Mucosa of gallbladder (tissue), 1 donor: ENCODE measurements around the gene ODF2L. TPM values are rescaled to one million over a fixed set of nuclear protein-coding genes. Genes with fewer than 3 reads are reported as not detected.
"Not testable (repeated sequence)": the region's sequence is repeated elsewhere in the genome, so short reads cannot be mapped to it uniquely, and the experiment has no call there.

ENCODE experiments used
- DNase-seq: peaks from one replicate; pipeline ENCODE4 v3.0.0-alpha.2; 2020; ENCODE audit warnings: low spot score
- total RNA-seq: library from RNA; stranded (reverse); gene quantifications from one replicate; pipeline ENCODE4 v1.2.1, GENCODE V29; 2021
- donor health status: DM: no; HTN: no; CAD: no.

The ODF2L gene
- total RNA-seq, 1 donor from 2014 or later, result 28.3 TPM

GRCh38 chr1:86387916-86388627 lies 8.1 kb downstream of the ODF2L start:
- no peak for DNase-seq

- no peak for DNase-seq
These were observed 13.2 kb downstream of the ODF2L start for GRCh38 chr1:86382878-86383277.

- DNase-seq, result no peak
These were observed 14.9 kb downstream of the ODF2L start for GRCh38 chr1:86381223-86381622.

GRCh38 chr1:86380257-86380861 lies 15.8 kb downstream of the ODF2L start:
- no peak for DNase-seq

GRCh38 chr1:86378813-86379212 lies 17.3 kb downstream of the ODF2L start:
- no peak for DNase-seq

- DNase-seq, result no peak
These were observed 18.8 kb downstream of the ODF2L start for GRCh38 chr1:86377341-86377740.

- DNase-seq, result no peak
These were observed 20.4 kb downstream of the ODF2L start for GRCh38 chr1:86375688-86376087.

GRCh38 chr1:86370601-86371022 lies 25.5 kb downstream of the ODF2L start:
- no peak for DNase-seq

GRCh38 chr1:86365896-86366295 lies 30.2 kb downstream of the ODF2L start:
- no peak for DNase-seq

- DNase-seq, result no peak
These were observed 33.3 kb downstream of the ODF2L start for GRCh38 chr1:86362807-86363206.

- DNase-seq, result no peak
These were observed 38.3 kb downstream of the ODF2L start for GRCh38 chr1:86357796-86358195.

- no peak for DNase-seq
These were observed 39.9 kb downstream of the ODF2L start for GRCh38 chr1:86356247-86356646.

GRCh38 chr1:86352086-86352485 lies 44.0 kb downstream of the ODF2L start:
- no peak for DNase-seq

GRCh38 chr1:86350230-86350629 lies 45.9 kb downstream of the ODF2L start:
- not testable (repeated sequence) for DNase-seq

GRCh38 chr1:86346388-86346787 lies 49.7 kb downstream of the ODF2L start:
- no peak for DNase-seq

- DNase-seq, result no peak
These were observed 51.1 kb downstream of the ODF2L start for GRCh38 chr1:86345042-86345441.

- no peak for DNase-seq
These were observed 56.2 kb downstream of the ODF2L start for GRCh38 chr1:86339906-86340305.

- DNase-seq, result no peak
These were observed 56.9 kb downstream of the ODF2L start for GRCh38 chr1:86339014-86339812.

- DNase-seq, result no peak
These were observed 60.2 kb downstream of the ODF2L start for GRCh38 chr1:86335916-86336315.

GRCh38 chr1:86325264-86325663 lies 70.9 kb downstream of the ODF2L start:
- no peak for DNase-seq

- DNase-seq, result no peak
These were observed 71.8 kb downstream of the ODF2L start for GRCh38 chr1:86324130-86324822.

GRCh38 chr1:86322241-86322640 lies 73.9 kb downstream of the ODF2L start:
- DNase-seq, result no peak
